ENCODE data around the gene EDC3.

DNA sequence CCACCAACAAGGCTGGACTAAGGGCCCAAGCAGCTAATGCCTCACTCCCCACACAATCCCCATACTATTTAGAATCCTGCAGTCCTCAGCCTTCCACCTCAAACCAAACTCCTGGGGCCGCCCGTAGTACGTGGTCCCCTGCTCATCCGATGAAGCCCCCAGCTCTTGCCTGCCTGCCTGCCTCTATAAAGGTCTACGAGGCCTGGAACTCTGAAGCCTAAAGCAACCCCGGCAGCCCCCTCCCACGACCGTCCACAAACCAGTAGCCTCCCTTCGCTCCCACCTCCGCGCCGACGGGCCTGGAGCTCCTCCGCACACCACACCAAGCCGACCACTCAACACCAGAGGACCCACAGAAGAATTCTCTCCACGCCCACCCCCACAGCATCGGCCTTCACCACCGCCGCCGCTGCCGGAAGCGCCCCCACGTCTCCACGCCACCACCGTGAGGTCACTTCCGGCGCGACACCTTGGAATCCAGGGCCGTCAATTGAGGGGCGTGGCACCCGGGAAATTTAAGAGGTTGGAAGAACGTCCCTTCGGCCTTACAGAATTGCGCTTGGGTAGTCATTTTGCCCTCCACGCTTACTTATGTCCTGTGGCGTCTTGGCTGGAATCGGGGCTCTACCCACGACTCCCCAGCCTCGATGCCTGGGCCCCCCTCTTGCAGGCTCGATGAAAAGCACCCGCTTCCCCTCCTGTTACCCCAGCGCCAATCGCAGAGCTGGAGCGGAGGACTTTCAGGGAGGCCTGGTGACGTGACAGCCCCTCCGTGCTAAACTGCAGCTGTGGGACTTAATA, at the start of gene EDC3:
- TF ChIP-seq, protein P1, sequence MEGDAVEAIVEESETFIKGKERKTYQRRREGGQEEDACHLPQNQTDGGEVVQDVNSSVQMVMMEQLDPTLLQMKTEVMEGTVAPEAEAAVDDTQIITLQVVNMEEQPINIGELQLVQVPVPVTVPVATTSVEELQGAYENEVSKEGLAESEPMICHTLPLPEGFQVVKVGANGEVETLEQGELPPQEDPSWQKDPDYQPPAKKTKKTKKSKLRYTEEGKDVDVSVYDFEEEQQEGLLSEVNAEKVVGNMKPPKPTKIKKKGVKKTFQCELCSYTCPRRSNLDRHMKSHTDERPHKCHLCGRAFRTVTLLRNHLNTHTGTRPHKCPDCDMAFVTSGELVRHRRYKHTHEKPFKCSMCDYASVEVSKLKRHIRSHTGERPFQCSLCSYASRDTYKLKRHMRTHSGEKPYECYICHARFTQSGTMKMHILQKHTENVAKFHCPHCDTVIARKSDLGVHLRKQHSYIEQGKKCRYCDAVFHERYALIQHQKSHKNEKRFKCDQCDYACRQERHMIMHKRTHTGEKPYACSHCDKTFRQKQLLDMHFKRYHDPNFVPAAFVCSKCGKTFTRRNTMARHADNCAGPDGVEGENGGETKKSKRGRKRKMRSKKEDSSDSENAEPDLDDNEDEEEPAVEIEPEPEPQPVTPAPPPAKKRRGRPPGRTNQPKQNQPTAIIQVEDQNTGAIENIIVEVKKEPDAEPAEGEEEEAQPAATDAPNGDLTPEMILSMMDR (IDR thresholded peaks at IDR 0.05), result no peak
- TF ChIP-seq ZFX (IDR thresholded peaks at IDR 0.05; ENCODE audit: borderline replicate concordance), result no peak

All from 22Rv1 (cell line).